DMS79 (cell line): ENCODE results near the gene VPS29.
A peak's percentile ranks its signal among the peaks of the same experiment; 100 is the strongest.
"Not testable (repeated sequence)": the region's sequence is repeated elsewhere in the genome, so short reads cannot be mapped to it uniquely, and the experiment has no call there.

Source experiments
- DNase-seq: peaks from one replicate; lab custom pipeline; 2025; lab: John Stamatoyannopoulos, UW

VPS29 gene

GRCh38 chr12:110520876-110521712 is 19.2 kb upstream of the VPS29 start:
- not testable (repeated sequence) for DNase-seq

DNA sequence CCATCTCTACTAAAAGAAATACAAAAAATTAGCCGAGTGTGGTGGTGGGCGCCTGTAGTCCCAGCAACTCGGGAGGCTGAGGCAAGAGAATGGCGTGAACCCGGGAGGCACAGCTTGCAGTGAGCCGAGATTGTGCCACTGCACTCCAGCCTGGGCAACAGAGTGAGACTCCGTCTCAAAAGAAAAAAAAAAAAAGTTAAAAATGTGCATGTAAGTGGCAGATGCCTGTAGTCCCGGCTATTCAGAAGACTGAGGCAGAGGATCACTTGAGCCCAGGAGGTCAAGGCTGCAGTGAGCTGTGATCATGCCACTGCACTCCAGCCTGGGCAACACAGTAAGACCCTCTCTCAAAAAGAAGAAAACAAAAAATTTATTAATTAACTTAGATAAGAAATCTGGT is 16.1 kb upstream of the VPS29 start:
- not testable (repeated sequence) for DNase-seq

- DNase-seq = no peak
Measured at GRCh38 chr12:110516995-110517394, 15.1 kb upstream of the VPS29 start.

DNA sequence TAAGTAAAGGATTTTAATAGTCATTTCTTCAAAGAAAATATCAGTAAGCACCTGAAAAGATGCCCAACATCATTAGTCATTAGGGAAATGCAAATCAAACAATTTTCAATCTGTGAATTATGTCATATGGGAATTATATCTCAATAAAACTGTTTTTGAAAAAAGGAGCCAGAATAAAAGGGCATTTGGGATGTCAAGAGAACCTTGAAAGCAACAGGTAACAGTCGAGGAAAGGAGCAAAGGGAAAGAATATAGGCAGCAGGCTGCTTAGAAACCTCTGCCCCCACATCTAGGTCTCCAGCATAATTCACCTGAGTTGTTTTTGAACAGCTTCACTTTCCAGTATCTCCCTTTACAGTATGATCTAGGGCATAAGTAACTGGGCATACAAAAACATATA is 12.5 kb upstream of the VPS29 start:
- no peak for DNase-seq

- DNase-seq = no peak
Measured at GRCh38 chr12:110513842-110514241, 11.9 kb upstream of the VPS29 start.

DNA sequence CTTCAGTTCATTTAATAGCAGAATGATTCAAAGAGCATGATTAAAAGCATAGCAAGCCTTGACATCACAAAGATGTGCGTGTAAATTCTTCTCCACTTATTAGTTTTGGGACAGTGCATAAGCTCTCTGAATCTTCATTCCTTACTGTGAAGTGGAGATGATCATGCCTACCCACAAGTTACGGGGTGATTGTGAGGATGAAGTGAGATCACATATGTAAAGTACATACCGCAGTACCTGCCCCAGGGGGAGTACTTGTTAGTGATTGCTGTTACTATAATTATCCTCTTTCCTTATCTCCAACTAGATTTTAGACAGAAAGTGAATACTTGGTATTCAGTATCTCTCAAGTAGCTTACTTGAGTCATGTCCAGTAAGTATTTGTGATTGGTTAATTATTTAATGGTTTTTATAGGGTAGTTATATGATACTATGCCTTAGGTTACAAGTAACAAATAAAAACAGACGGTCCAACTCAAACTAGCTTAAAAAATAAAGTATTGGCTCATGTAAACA is 6.2 kb upstream of the VPS29 start:
- no peak for DNase-seq

GRCh38 chr12:110505332-110505731 is 3.4 kb upstream of the VPS29 start:
- DNase-seq = no peak

DNA sequence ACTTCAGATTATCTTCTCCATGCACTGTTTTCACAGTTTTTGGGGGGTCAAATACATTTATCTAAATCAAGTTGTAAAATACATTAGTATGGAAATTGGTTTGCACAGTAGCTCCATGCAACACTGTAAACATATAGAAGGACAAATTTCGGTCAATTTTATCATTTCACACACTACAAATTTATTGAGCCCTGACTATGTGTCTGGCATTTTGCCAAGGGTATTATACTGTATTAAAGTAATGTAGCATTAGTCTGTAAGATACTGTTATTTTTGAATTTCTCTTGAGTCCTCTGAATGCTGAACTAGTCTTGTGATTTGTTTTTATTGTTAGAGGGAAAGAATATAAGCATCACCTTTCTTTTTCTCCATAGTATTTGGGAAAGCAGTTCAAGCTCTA is 1.5 kb upstream of the VPS29 start:
- no peak for DNase-seq

DNA sequence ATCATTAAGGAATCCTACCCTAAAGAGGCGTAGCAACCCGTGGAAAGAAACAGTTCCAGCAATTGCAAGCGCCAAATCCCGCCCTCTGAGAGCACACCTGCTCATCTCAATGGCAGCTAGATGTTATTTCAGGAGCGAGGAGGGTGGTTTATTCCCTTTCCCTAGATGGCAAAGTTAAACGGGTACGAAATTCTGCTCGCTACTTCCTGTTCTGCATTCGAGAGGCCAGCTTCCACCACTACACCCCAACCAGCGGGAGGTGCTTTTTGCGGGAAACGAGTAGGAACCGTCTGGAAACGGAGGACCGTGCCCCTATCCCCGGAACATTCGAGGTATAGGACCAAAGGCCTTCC is 536 bp downstream of the VPS29 start:
- peak; percentile 34 for DNase-seq

DNA sequence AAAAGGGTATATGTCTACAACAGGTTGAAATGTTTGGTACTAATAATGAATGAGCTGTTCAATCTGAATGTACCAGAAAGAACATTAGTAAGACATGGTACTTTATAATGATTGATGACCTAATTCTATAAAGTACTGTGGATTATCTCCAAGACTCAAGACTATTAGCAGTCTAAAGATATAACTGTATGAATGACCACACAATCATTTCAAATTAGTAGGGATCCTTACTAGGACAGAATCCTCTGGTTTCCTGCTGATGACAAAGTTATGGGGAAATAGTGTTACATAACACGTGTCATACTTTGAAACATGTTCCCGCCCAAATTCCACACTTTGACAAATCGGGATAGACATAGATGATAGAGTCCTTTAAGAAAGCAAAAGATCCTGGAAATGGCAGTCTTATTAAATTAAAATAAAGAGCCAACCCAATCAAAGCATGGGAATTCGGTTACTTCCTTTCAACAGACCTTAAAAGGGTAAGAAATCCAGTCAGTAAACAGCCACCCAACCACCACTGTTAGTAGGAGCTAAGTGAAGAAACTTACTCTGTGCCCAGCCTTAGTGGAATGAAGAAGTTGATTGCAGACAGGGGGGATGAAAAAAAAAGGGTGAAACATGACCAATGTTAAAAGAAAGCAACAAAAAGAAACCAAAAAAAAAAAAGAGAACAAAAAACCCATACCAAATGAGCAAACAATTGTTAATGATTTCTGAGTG is 2.8 kb downstream of the VPS29 start:
- DNase-seq = no peak

DNA sequence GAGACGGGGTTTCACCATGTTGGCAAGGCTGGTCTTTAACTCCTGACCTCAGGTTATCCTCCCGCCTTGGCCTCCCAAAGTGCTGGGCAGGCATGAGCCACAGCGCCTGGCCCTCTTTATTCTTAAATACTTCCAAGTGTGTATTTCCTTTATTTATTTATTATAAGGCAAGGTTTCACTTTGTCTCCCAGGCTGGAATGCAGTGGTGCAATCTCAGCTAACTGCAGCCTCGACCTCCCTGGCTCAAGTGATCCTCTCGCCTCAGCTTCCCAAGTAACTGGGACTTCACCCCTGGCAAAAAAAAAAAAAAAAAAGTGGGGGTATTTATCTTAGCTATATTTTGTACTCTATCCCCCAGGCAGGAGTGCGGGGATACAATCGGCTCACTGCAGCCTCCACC is 26.5 kb downstream of the VPS29 start:
- DNase-seq = no peak

GRCh38 chr12:110468214-110469048 is 33.5 kb downstream of the VPS29 start, which contains the start of the genes FAM216A and GPN3:
Gene FAM216A (plus strand): TSS chr12:110468845. CDS start chr12:110468876, 31 bp downstream.
Gene GPN3 (minus strand): TSS chr12:110468257. CDS start chr12:110468203, 54 bp downstream.
- peak; percentile 97 for DNase-seq

DNA sequence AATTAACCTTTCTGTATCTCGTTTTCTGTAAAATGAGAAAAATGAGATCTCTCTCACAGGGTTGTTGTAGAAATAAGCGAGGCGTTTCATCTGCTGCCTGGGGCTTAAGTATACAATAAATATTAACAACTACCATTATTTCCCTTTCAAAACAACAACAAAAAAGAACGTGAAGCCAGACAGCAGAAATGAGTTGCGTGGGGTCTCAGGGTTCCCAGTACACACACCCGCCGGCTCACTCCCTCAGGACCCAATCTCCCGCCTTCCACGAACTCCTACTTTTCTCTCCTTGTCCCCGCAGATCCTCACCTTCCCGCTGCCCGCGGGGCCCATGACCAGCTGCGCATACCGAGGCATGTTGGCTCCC is 34.1 kb downstream of the VPS29 start:
- no peak for DNase-seq

GRCh38 chr12:110466791-110467190 is 35.1 kb downstream of the VPS29 start:
- DNase-seq = no peak

- DNase-seq = not testable (repeated sequence)
Measured at GRCh38 chr12:110465765-110466164, 36.1 kb downstream of the VPS29 start.

DNA sequence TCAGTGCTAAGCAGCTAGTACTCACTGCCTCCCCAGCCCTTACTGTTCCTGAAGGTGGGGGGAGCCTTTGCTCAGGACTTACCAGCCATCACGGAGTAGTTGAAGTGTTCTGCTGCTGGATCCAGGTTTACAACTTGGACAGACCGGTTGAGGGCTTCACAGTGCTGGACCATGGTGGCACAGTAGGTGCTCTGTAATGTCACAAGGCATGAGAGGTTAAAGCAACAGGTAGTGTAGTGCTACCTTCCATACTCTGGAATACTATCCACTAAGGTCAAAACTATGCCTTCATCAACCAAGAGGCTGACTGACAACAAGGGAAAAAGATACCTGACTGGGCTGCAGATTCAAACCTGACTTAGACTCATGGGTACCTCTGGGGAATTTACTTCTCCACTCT is 36.9 kb downstream of the VPS29 start:
- DNase-seq = no peak

DNA sequence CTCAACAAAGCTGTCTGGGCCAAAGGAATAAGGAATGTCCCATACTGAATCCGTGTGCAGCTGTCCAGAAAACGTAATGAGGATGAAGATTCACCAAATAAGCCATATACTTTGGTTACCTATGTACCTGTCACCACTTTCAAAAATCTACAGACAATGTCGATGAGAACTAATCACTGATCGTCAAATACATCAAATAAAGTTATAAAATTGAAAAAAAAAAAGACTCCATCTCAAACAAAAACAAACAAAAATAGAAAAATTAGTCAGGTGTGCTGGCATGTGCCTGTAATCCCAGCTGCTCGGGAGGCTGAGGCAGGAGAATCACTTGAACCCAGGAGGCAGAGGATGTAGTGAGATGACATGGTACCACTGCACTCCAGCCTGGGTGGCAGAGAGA is 40.7 kb downstream of the VPS29 start:
- not testable (repeated sequence) for DNase-seq

GRCh38 chr12:110458756-110459155 is 43.2 kb downstream of the VPS29 start:
- DNase-seq = no peak

DNA sequence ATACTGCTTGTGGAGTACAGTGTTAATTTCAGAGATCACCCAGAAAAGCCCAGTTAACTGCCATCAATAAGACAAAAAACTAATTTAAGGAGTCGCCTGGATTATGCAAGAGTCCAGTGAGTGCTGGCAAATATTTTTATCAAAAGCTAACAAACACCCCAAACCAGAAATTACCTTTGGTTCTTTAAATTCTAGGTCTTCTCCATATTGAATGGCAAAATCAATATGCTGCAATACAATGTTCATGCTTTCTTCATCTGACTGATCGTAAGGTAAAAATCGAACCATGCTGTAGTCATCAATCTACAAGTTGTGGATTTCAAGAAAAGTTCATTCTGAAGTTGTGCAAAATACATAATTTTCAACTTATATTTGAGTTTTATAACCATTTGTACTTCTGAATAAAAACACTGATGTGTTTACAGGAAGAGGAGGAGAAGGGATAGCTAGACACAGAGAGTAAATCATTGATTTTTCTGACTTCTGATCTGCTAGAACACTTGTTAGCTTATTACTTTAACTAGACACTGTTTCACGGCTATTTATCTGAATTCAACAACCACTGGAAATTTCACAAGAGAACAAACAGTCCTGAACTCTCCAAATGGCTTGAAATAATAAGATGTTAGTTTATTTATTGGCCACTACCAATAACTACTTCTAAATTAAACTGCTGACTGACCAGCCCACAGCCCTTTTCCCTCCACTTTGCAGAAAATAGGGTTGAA is 48.2 kb downstream of the VPS29 start:
- DNase-seq = no peak

DNA sequence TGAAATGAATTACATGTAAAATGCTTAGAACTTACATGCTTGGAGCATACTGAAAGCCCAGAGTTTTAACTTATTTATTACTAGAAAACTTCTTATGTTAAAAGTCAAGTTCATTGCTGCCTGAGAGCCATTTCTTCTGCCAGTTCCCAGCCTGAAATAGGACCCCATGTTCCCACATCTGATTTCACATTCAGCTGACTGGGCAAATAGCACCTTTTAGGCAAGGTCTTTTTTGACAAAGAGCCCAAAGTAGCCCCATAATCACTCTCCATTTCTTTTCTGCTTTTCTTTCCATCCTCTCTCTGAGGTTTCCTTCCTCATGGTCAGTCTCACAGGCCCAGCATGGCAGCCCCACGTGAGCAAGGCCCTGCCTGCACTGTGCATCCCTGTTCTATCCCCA is 50.6 kb downstream of the VPS29 start:
- DNase-seq = no peak

DNA sequence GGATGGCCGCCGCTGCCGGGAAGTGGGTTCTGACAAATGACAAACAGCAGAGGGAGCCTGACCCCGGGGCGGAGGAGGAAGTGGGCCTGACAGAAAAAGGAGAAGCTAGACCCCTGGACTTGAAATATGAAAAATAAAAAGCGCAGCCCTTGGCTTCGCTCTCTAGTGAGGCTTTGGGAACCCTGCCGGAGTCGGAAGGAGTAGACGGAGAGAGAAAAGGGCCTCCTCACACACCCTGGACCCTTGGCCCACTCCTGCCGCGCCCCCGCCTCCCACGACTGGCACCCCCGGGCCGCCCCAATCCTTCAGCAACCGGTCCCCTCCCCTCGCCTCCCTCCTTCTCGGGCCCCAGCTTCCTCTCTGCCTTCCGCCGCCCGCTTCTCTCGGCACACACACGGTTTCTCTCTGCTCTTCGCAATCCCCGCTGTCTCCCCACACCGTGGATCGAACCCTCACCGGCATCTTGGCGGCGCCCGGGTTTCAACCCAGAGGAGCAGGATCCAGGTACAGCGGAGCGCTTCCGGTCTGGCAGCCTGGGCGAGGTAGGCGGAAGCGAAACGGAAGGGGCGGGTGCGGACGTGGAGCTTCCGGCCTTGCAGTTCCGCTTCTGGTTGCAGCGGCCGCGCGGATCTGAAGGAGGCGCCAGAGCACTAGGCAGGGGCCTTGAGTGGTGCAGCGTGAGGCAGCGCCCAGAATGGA is 52.0 kb downstream of the VPS29 start, which contains the start of gene ARPC3:
Gene ARPC3 (minus strand): TSS at position 539 of the 699 bp plus-strand sequence. CDS start 77 bp downstream, at position 462.
- peak; percentile 90 for DNase-seq
